ENCODE data around the gene RNU5B-1. TPM values are rescaled to one million over a fixed set of nuclear protein-coding genes. Genes with fewer than 3 reads are reported as not detected.

Gene RNU5B-1
- total RNA-seq, 1 donor, result not detected

DNA sequence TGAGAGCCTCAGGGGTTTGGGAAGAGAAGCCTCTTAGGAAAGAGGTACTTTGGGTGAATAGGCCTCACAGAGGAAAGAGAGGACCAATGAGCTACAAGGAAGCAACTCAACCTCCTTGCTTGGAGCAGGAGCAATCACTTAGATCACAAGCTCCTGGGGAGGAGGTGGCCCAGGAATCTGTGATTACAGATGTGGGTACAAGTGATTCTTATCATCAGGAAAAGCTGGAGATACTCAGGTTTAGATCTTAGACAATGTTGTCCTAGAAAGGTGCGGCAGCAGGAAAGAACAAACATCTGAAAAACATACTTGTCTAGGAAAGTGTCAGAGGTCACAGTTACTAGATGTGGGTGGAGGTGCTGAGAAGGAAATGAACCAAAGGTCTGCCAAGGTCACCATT lies 26.0 kb upstream of the RNU5B-1 start:
- Histone ChIP-seq H3K9me3 (ENCODE audit: low read depth, low read length) (no peaks in the 10 kb centered on the region), H3K4me1 (ENCODE audit: insufficient read depth, low read length) (peaks cover 4% of the 10 kb centered on the region), H3K4me3 (ENCODE audit: low read length) (no peak overlapping the region), H3K27me3 (ENCODE audit: insufficient read depth, low read length) (no peaks in the 10 kb centered on the region)

- Histone ChIP-seq H3K27me3 (ENCODE audit: insufficient read depth, low read length) (no peaks in the 10 kb centered on the region), H3K9me3 (ENCODE audit: low read depth, low read length) (no peaks in the 10 kb centered on the region), H3K4me1 (ENCODE audit: insufficient read depth, low read length) (peaks cover 26% of the 10 kb centered on the region), H3K4me3 (ENCODE audit: low read length) (peak overlapping the region; percentile 71)
Observed at GRCh38 chr15:65285291-65286068, 19.0 kb upstream of the RNU5B-1 start.

- Histone ChIP-seq H3K4me3 (ENCODE audit: low read length) (peak overlapping the region; percentile 71), H3K4me1 (ENCODE audit: insufficient read depth, low read length) (peaks cover 26% of the 10 kb centered on the region), H3K27me3 (ENCODE audit: insufficient read depth, low read length) (no peaks in the 10 kb centered on the region), H3K9me3 (ENCODE audit: low read depth, low read length) (no peaks in the 10 kb centered on the region)
Observed at GRCh38 chr15:65286069-65286703, 18.3 kb upstream of the RNU5B-1 start.

DNA sequence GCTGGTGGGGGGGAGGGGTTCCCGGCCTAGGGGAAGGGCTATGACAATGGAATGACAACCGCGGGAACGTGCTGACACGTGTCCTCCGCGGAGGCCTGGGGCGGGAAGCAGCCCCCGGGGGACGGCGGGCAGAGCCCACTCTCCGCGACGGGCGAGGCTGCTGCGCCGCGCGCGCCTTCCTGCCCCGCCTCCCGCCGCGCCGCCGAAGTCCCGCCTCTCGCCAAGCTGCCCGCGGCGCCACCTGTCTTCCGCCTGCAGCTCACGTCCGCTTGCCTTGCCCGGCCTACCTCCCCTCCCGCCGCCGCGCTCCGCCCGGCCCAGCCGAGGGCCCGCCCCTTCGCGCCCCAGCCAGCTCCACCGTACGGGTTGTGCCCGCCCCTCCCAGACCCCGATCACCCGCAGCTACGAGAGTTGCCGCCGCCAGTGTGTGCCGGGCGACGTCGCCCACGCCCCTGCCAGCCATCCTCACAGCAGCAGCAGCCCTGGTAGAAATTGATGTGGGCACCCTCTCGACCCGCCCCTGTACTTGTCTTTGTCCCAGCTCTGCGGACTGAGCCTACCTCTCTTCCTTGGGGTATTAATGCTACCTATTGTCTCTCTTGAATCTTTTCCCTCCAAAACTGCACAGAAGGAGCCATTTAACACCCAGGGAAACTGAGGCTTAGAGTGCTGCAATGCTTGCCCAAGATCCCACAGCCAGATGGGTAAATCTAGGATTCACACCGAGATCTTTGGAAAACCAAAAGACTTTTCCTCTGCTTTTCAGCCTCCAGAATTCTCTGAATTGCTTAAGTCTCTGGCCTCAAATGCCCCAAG lies 17.6 kb upstream of the RNU5B-1 start, which contains the start of gene PARP16:
TSS of gene PARP16 (minus strand) at position 180 of the 816 bp plus-strand sequence. CDS start 457 bp downstream, outside the sequence.
- Histone ChIP-seq H3K4me3 (ENCODE audit: low read length) (peak within 1 kb of the TSS; percentile 71), H3K4me1 (ENCODE audit: insufficient read depth, low read length) (peaks cover 26% of the 10 kb centered on the region), H3K9me3 (ENCODE audit: low read depth, low read length) (no peaks in the 10 kb centered on the region), H3K27me3 (ENCODE audit: insufficient read depth, low read length) (no peaks in the 10 kb centered on the region)

DNA sequence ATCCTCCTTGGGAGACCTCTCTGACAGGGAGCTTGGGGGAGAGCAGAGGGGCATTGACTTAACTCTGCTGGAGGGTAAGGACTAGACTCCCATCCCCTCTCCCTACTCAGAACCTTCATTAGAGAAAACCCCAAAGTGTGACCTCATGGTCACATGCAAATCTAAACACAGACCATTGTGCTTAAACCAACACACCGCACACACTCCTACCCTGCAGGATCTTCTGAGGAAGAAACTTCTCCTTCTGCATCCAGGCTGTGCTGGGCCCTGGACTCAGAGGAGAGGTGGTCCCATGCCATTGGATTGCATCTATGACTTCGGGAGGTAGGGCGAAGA lies 17.0 kb upstream of the RNU5B-1 start:
- Histone ChIP-seq H3K27me3 (ENCODE audit: insufficient read depth, low read length) (no peaks in the 10 kb centered on the region), H3K4me3 (ENCODE audit: low read length) (no peak overlapping the region), H3K9me3 (ENCODE audit: low read depth, low read length) (no peaks in the 10 kb centered on the region)

GRCh38 chr15:65289261-65289854 lies 15.1 kb upstream of the RNU5B-1 start:
- Histone ChIP-seq H3K27me3 (ENCODE audit: insufficient read depth, low read length) (no peaks in the 10 kb centered on the region), H3K9me3 (ENCODE audit: low read depth, low read length) (no peaks in the 10 kb centered on the region), H3K4me1 (ENCODE audit: insufficient read depth, low read length) (peaks cover 41% of the 10 kb centered on the region), H3K4me3 (ENCODE audit: low read length) (no peak overlapping the region)

More for the DNA sequence above, 17.0 kb upstream of the RNU5B-1 start:
- H3K4me1 ChIP-seq (ENCODE audit: insufficient read depth, low read length), result peaks cover 31% of the 10 kb centered on the region

DNA sequence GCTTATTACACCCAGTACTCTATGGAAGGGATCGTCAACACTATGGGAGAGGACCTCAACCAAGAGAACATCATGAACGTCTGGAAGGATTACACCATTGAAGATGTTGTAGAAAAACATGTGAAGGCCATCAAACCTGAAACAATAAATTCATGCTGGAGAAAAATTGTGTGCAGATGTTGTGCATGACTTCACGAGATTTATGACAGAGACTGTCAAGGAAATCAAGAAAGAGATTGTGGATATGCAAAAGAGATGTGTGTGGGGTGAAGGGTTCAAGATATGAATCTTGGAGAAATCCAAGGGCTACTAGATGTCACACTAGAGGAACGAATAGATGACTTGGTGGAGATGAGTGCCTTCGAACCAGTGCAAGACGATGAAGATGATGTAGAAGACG lies 14.2 kb upstream of the RNU5B-1 start:
- H3K9me3 ChIP-seq (ENCODE audit: low read depth, low read length), result no peaks in the 10 kb centered on the region

GRCh38 chr15:65292938-65293518 lies 11.4 kb upstream of the RNU5B-1 start:
- H3K4me3 ChIP-seq (ENCODE audit: low read length), result no peak overlapping the region
- H3K9me3 ChIP-seq (ENCODE audit: low read depth, low read length), result no peaks in the 10 kb centered on the region
- H3K27me3 ChIP-seq (ENCODE audit: insufficient read depth, low read length), result no peaks in the 10 kb centered on the region

More for the DNA sequence above, 14.2 kb upstream of the RNU5B-1 start:
- peaks cover 38% of the 10 kb centered on the region for H3K4me1 ChIP-seq (ENCODE audit: insufficient read depth, low read length)
- H3K4me3 ChIP-seq (ENCODE audit: low read length), result no peak overlapping the region
- H3K27me3 ChIP-seq (ENCODE audit: insufficient read depth, low read length), result no peaks in the 10 kb centered on the region

DNA sequence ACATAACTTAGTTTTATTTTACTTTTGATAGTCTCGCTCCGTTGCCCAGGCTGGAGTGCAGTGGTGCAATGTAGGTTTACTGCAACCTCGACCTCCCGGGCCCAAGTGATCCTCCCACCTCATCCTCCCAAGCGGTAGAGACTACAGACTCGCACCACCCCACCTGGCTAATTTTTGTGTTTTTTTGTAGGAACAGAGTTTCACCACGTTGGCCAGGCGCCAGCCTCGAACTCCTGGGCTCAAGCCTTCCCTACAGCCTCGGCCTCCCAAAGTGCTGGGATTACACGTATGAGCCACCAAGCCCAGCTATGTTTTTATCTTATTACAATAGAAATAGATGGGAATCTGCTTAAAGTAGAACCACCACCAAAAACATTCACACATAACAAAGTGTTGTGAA lies 5.7 kb upstream of the RNU5B-1 start:
- Histone ChIP-seq H3K4me1 (ENCODE audit: insufficient read depth, low read length) (peaks cover 37% of the 10 kb centered on the region), H3K4me3 (ENCODE audit: low read length) (no peak overlapping the region)

More at GRCh38 chr15:65292938-65293518, 11.4 kb upstream of the RNU5B-1 start:
- H3K4me1 ChIP-seq (ENCODE audit: insufficient read depth, low read length), result peaks cover 39% of the 10 kb centered on the region

GRCh38 chr15:65300924-65301441 lies 3.5 kb upstream of the RNU5B-1 start:
- no peaks in the 10 kb centered on the region for H3K27me3 ChIP-seq (ENCODE audit: insufficient read depth, low read length)
- H3K9me3 ChIP-seq (ENCODE audit: low read depth, low read length), result no peaks in the 10 kb centered on the region
- no peak overlapping the region for H3K4me3 ChIP-seq (ENCODE audit: low read length)
- peaks cover 45% of the 10 kb centered on the region for H3K4me1 ChIP-seq (ENCODE audit: insufficient read depth, low read length)

More for the DNA sequence above, 5.7 kb upstream of the RNU5B-1 start:
- no peaks in the 10 kb centered on the region for H3K9me3 ChIP-seq (ENCODE audit: low read depth, low read length)
- no peaks in the 10 kb centered on the region for H3K27me3 ChIP-seq (ENCODE audit: insufficient read depth, low read length)

GRCh38 chr15:65302061-65302460 lies 2.4 kb upstream of the RNU5B-1 start:
- H3K27me3 ChIP-seq (ENCODE audit: insufficient read depth, low read length), result no peaks in the 10 kb centered on the region
- H3K4me1 ChIP-seq (ENCODE audit: insufficient read depth, low read length), result peaks cover 39% of the 10 kb centered on the region
- no peak overlapping the region for H3K4me3 ChIP-seq (ENCODE audit: low read length)

DNA sequence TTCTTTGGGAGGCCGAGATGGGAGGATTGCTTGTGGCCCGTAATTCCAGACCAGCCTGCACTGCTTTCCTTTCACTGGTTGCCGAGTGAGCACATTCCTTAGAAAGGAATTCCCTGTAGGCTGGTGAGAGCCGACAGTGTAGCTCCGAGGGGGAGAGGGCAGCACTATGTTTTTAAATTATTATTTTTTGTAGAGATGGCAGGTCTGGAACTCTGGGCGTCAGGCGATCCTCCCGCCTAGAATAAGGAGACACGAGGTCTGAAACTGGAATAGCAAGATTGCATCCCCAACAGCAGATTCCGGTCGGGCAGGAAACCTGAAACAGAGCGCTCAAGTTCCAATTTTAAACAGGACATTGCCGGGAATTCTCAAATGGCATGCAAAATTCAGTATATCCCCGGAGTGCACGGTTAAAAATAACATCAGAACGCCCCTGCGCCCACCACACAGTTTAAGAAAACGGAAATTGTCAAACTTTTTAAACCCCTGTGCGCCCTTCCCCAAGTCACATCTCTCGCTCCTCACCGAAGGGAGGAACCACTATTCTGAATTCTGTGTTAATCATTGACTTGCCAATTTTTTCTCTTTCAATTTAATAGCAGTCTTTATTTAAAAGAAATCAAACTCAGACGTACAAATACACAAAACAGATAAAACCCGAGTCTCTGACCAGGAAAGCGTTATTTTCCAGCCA lies 643 bp upstream of the RNU5B-1 start:
- peak overlapping the region; percentile 72 for H3K4me3 ChIP-seq (ENCODE audit: low read length)
- no peaks in the 10 kb centered on the region for H3K9me3 ChIP-seq (ENCODE audit: low read depth, low read length)
- peaks cover 29% of the 10 kb centered on the region for H3K4me1 ChIP-seq (ENCODE audit: insufficient read depth, low read length)
- no peaks in the 10 kb centered on the region for H3K27me3 ChIP-seq (ENCODE audit: insufficient read depth, low read length)

More at GRCh38 chr15:65302061-65302460, 2.4 kb upstream of the RNU5B-1 start:
- no peaks in the 10 kb centered on the region for H3K9me3 ChIP-seq (ENCODE audit: low read depth, low read length)

DNA sequence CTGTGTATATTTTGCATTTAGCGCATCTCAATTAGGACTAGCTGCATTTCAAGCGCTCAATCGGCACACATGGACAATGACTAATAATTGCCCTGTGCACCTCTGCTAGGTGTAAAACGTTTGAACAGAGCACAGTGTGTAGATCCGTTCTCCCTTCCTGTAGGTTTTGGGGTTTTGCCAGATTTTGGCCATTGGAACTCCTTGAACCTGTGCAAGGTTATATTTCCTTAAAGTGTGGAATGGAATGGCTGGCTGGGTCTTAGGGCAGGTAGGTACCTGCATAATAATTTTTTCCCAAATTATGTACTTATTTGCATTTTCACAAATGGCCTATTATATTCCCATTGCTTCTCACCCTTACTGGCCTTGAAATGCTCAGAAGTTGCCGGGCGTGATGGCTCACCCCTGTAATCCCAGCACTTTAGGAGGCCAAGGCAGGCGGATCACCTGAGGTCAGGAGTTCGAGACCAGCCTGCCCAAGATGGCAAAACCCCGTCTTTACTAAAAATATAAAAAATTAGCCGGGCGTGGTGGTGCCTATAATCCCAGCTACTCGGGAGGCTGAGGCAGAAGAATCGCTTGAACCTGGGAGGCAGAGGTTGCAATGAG lies 777 bp downstream of the RNU5B-1 start:
- Histone ChIP-seq H3K27me3 (ENCODE audit: insufficient read depth, low read length) (no peaks in the 10 kb centered on the region), H3K9me3 (ENCODE audit: low read depth, low read length) (no peaks in the 10 kb centered on the region), H3K4me3 (ENCODE audit: low read length) (peak overlapping the region; percentile 18), H3K4me1 (ENCODE audit: insufficient read depth, low read length) (peaks cover 23% of the 10 kb centered on the region)

Measured in mononuclear cell (primary cell).